Pancreas (tissue), 10 donors: Measurements from ENCODE around the gene OGA. TPM values are rescaled to one million over a fixed set of nuclear protein-coding genes. Genes with fewer than 3 reads are reported as not detected.

ENCODE experiments used
- ATAC-seq, 4 donors: fragments of 200-7000 bp; cut with Tn5 transposase; one replicate each; pipeline versions ENCODE4 v1.8.0 to v1.9.1; 2020; ENCODE audit warnings: mild to moderate bottlenecking in 4 of 4, moderate library complexity in 4 of 4
- DNase-seq, 6 donors: peaks; one replicate each; pipeline ENCODE4 v3.0.0-alpha.2; 2020
- FAIRE-seq: peaks from 2 replicates; lab custom pipeline; 2012; peaks lifted over from hg19 to GRCh38; lab: Jason Lieb, UNC
- H3K27ac ChIP-seq, 4 donors: fragments of 200-600 bp; sonication (generic); 1 replicate in 3 of 4; 2 replicates in 1 of 4; pipeline versions ENCODE4 v1.5.0 to v1.8.0; 2020
- H3K27me3 ChIP-seq, 4 donors: fragments of 200-600 bp; one replicate each; pipeline ENCODE4 v1.8.0; 2021
- H3K36me3 ChIP-seq, 3 donors: fragments of 200-600 bp; sonication (generic) in 1 of 3; one replicate each; pipeline versions ENCODE4 v1.5.0 to v1.8.0; 2020 to 2021
- H3K4me1 ChIP-seq, 3 donors: fragments of 200-600 bp; one replicate each; pipeline ENCODE4 v1.8.0; 2021
- H3K4me3 ChIP-seq, 4 donors: fragments of 200-600 bp; sonication (generic) in 2 of 4; one replicate each; pipeline versions ENCODE4 v1.5.0 to v1.8.0; 2020 to 2021
- H3K9me3 ChIP-seq, 4 donors: fragments of 200-600 bp; one replicate each; pipeline ENCODE4 v1.8.0; 2021
- CTCF ChIP-seq, 4 donors: fragments of 200-600 bp; sonication (generic) in 3 of 4; IDR thresholded peaks; one replicate each; pipeline versions ENCODE4 v1.5.0 to v1.8.0; 2021; ENCODE audit warnings: antibody characterized with exemption in 4 of 4
- WGBS, 2 donors: extraction: QIAGEN DNeasy Blood & Tissue Kit; methylation state at CpG; one replicate each; pipeline ENCODE4 v1.1.7; 2013; 5-methylcytosine and 5-hydroxymethylcytosine counted together
- intact Hi-C, 3 donors: fragments of 100-400 bp; cut with DNase I; formaldehyde crosslinking; loops; one replicate each; pipeline versions ENCODE4 v1.11.1 to v1.14.2; 2022
- polyA plus RNA-seq, 2 donors: library from polyadenylated mRNA; stranded (reverse); fragments of 200-250 nt; gene quantifications; one replicate each; pipeline ENCODE4 v1.2.3, GENCODE V29; 2013
- total RNA-seq, 6 donors: library from RNA; stranded (reverse); fragmentation: NEBNext Ultra II Directional in 4 of 6; extraction: Animal tissue kit (Norgen Biotek cat#: 25700) in 4 of 6; gene quantifications; one replicate each; pipeline versions ENCODE4 v1.2.1 to v1.2.4, GENCODE V29; 2021 to 2023
- donor health status: healthy with polysubstance abuse.
- donor health status: DM: no; HTN: no; CAD: no; lungs with moderate emphysema.
- donor health status: DM: no; HTN: no; CAD: no.
- donor health status: control.
- donor health status: control.
- donor health status: Bipolar disorder and iron deficiency.
- donor health status: DM: yes; HTN: yes; CAD: no.
- donor health status: DM: no; HTN: no; CAD: no.
- donor health status: DM: no; HTN: no; CAD: no.
- donor health status: DM: yes; HTN: yes; CAD: no.

The OGA gene
- total and polyA plus RNA-seq, 8 donors = 29.3 to 57.3 (median 32.2) TPM

- no peak for TF ChIP-seq CTCF (IDR thresholded peaks at IDR 0.05)
- Histone ChIP-seq H3K9me3 (no peaks in the 10 kb centered on the region), H3K36me3 (peaks cover 0 to 16% (median 6%) of the 10 kb centered on the region in 3 donors), H3K4me3 (no peak overlapping the region), H3K4me1 (peaks cover 3 to 19% (median 16%) of the 10 kb centered on the region in 3 donors), H3K27ac (no peak overlapping the region), H3K27me3 (no peaks in the 10 kb centered on the region)
- WGBS, 2 donors = 74 to 81% methylated on average over 7 of the region's 7 CpGs
- no peak for FAIRE-seq
- no peak for DNase-seq
- intact Hi-C loops = loop anchor here in 1 of 3 donors (5.0 to 10.0 kb wide), 2 partner anchors 179 to 567 kb away; no protein-coding TSS in a partner anchor
- ATAC-seq = no peak
Observed at GRCh38 chr10:101781655-101781983, 36.6 kb downstream of the OGA start.

- FAIRE-seq (no peak), ATAC-seq (peak; percentile 57 to 67 (median 64)), DNase-seq (peak; percentile 43 to 88 (median 70))
- Histone ChIP-seq H3K4me1 (peaks cover 3 to 20% (median 19%) of the 10 kb centered on the region in 3 donors), H3K4me3 (no peak overlapping the region), H3K27me3 (peaks cover 0 to 3% (median 1%) of the 10 kb centered on the region in 4 donors), H3K36me3 (peaks cover 0 to 12% (median 0%) of the 10 kb centered on the region in 3 donors), H3K27ac (no peak overlapping the region), H3K9me3 (no peaks in the 10 kb centered on the region)
- whole genome bisulfite sequencing, 2 donors = 49 to 52% methylated on average over 14 of the region's 14 CpGs
- peak; percentile 85 to 91 (median 88) for TF ChIP-seq CTCF (IDR thresholded peaks at IDR 0.05)
- intact Hi-C loops = loop anchor here in 1 of 3 donors (5.0 to 10.0 kb wide), 2 partner anchors 179 to 566 kb away; no protein-coding TSS in a partner anchor
Observed at GRCh38 chr10:101780818-101781654, 37.2 kb downstream of the OGA start.

- no peaks in the 10 kb centered on the region for H3K9me3 ChIP-seq
- DNase-seq (no peak), ATAC-seq (no peak), FAIRE-seq (no peak)
- peak overlapping the region in 3 of 4 donors; percentile 26 to 46 (median 29) for H3K4me3 ChIP-seq
- peaks cover 3 to 23% (median 21%) of the 10 kb centered on the region in 3 donors for H3K4me1 ChIP-seq
- no peak overlapping the region for H3K27ac ChIP-seq
- peaks cover 0 to 5% (median 1%) of the 10 kb centered on the region in 4 donors for H3K27me3 ChIP-seq
- WGBS, 2 donors = 17% methylated on average over 17 of the region's 17 CpGs
- TF ChIP-seq CTCF (IDR thresholded peaks at IDR 0.05) = no peak
- intact Hi-C loops = loop anchor here in 1 of 3 donors (5.0 to 10.0 kb wide), 2 partner anchors 178 to 566 kb away; no protein-coding TSS in a partner anchor
- peaks cover 0 to 5% (median 0%) of the 10 kb centered on the region in 3 donors for H3K36me3 ChIP-seq
Observed at GRCh38 chr10:101780187-101780817, 37.9 kb downstream of the OGA start.

- peak; percentile 87 to 90 (median 88) for TF ChIP-seq CTCF (IDR thresholded peaks at IDR 0.05)
- 2% methylated on average over 49 to 51 of the region's 51 CpGs for WGBS, 2 donors
- peaks cover 0 to 10% (median 4%) of the 10 kb centered on the region in 4 donors for H3K27me3 ChIP-seq
Observed at GRCh38 chr10:101779544-101780186, 38.6 kb downstream of the OGA start.

More at GRCh38 chr10:101779544-101780186, 38.6 kb downstream of the OGA start:
- Histone ChIP-seq H3K36me3 (no peaks in the 10 kb centered on the region), H3K9me3 (no peaks in the 10 kb centered on the region), H3K4me1 (peaks cover 3 to 26% (median 24%) of the 10 kb centered on the region in 3 donors), H3K4me3 (peak overlapping the region in 3 of 4 donors; percentile 26 to 46 (median 29)), H3K27ac (no peak overlapping the region)
- DNase-seq (peak; percentile 67 to 96 (median 82)), FAIRE-seq (no peak), ATAC-seq (peak; percentile 80 to 86 (median 82))
- intact Hi-C loops = loop anchor here in 2 of 3 donors (5.0 to 10.0 kb wide), 3 partner anchors 165 to 565 kb away; no protein-coding TSS in a partner anchor
